NB4 (cell line): Measurements from ENCODE around the gene SCARB1.

Experiments
- POLR2A ChIP-seq: IDR thresholded peaks from 2 replicates; pipeline ENCODE4 v1.6.1; 2011; ENCODE audit warnings: mild to moderate bottlenecking; ENCODE audit not compliant: insufficient read length; ENCODE audit errors: extremely low read depth
- TF ChIP-seq, protein P1 (sequence below): IDR thresholded peaks from one replicate; pipeline ENCODE4 v1.5.1; 2012; ENCODE audit warnings: low read depth, low read length
- TF ChIP-seq, protein P2 (sequence below): IDR thresholded peaks from 2 replicates; pipeline ENCODE4 v1.6.1; 2011; ENCODE audit warnings: low read depth, low read length

DNA sequence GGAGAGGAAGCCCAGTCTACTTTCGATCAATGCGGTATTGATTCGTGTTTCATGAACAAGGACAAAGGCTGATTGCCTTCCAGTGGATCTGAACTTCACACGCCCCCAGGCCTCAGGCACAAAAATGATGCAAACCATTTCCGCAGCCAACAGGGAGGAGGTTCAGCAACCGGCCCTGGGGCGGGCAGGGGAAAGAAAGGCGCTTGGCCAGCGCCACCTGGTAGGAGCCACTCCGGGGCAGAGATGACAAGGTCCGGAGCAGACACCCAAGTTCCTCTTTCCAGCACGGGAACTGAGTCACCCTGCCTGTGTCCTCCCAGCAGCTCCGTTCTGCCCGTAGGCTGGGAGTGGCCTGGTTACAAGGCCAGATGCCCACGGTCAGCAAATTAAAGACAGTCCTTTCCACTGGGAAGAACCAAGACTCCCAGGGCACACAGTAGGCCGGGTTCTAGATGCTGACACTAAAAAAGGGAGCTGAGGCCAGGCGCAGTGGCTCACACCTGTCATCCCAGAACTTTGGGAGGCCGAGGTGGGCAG lies 136.3 kb downstream of the SCARB1 start:
- TF ChIP-seq, protein P1, sequence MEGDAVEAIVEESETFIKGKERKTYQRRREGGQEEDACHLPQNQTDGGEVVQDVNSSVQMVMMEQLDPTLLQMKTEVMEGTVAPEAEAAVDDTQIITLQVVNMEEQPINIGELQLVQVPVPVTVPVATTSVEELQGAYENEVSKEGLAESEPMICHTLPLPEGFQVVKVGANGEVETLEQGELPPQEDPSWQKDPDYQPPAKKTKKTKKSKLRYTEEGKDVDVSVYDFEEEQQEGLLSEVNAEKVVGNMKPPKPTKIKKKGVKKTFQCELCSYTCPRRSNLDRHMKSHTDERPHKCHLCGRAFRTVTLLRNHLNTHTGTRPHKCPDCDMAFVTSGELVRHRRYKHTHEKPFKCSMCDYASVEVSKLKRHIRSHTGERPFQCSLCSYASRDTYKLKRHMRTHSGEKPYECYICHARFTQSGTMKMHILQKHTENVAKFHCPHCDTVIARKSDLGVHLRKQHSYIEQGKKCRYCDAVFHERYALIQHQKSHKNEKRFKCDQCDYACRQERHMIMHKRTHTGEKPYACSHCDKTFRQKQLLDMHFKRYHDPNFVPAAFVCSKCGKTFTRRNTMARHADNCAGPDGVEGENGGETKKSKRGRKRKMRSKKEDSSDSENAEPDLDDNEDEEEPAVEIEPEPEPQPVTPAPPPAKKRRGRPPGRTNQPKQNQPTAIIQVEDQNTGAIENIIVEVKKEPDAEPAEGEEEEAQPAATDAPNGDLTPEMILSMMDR: peak; percentile 22
- no peak for TF ChIP-seq POLR2A
- TF ChIP-seq, protein P2, sequence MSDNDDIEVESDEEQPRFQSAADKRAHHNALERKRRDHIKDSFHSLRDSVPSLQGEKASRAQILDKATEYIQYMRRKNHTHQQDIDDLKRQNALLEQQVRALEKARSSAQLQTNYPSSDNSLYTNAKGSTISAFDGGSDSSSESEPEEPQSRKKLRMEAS: peak; percentile 73
